ENCODE measurements around the gene NKG7.
"Not testable (repeated sequence)": the region's sequence is repeated elsewhere in the genome, so short reads cannot be mapped to it uniquely, and the experiment has no call there.

Gene NKG7, protein sequence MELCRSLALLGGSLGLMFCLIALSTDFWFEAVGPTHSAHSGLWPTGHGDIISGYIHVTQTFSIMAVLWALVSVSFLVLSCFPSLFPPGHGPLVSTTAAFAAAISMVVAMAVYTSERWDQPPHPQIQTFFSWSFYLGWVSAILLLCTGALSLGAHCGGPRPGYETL

DNA sequence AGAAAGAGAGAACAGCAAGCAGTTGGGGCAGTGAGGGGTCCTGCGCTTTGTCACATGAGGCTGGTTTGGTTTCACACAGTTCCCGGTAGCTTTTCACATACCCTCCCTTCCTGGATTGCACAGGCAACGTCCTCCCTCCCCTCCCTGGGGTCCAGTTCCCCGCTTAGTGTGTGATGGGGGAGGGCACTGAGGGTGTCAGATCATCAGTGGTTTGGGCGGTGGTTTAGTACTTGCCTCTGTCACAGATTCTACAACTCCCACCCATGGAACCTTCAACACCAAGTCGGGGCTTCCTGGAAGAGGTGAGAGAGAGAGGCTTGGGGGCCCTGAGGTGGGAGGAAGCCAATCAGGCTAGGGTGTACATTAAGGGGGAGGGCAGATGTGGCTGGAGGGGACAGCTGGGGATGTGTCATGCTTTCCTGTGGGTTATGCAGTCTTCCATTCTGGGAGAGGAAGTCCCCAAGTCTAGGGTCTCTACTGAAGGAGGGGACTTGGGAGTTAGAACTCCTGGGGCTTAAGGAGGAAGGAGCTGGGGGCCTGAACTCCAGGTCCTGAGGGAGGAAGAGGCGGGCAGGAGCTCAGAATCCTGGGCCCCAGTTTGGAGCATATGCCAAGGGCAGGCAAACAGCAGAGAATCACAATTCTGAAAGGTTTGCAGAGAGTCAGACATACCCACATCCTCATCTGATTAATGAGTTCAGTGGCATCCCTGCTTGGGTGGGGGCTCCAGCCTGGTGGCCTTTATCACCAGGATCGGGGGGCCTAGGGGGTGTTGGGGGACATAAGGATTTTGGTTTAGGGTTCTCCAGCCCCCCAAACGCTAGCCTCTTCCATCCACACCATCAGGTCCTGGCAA, at the start of gene NKG7:
TSS of gene NKG7 (minus strand) at position 6 of the 856 bp plus-strand sequence. CDS start 119 bp downstream, outside the sequence.
- DNase-seq = no peak

DNA sequence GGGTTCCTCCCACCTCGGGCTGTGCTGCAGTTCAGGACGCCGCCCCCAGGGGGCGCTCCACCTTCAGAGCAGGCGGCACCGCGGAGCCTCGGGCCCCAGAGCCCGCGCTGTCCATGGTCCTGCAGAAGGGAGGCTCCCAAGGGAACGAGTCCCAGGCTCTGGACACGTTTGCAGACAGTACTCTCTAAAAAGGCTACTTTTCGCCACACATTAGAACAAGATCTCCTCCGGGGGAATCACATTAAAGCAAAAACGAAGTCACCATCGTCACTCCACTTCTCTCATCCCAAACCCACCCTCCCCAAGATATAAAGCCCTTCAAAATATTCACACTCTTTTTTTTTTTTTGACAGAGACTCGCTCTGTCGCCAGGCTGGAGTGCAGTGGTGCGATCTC, 49.6 kb upstream of the NKG7 start:
- DNase-seq = peak; percentile 36

DNA sequence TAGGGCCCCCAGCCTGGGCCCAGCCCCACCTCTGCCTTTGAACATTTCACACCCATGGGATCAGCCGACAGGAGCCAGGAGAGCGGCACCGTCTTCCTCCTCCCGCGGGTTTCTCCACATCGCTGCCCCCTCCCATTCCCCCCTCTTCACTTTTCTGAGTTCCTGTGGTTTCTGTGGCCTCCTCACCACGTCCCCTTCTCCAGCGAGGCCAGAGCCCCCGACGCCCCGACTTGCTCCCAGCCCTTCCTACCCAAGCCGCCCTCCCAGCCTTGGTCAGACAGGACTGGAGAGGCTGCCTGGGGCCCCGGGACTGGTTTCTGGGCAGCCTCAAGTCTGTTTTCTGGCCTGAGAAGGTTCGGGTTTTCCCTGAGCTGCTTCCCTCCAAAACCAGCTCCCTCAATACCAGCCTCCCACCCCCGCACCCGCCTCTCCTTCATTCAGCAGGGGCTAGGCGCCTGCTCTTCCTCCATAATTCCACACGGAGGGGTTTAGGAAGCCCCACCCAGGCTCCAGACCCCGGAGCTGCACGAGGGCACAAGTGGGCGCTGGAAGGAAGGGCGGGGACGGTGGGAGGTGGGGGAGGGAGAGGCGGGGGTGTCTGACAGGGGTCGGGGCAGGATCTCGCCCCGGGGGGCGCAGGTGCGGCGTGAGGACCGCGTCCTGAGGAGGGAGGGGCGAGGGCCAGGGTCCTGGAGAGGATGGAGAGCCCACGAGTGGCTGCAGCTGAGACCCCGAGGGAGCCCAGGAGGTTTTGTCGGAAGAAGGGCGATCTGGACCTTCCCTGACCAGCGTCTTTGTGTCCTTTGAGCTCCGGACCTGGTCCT, 49.0 kb upstream of the NKG7 start:
- DNase-seq = no peak

DNA sequence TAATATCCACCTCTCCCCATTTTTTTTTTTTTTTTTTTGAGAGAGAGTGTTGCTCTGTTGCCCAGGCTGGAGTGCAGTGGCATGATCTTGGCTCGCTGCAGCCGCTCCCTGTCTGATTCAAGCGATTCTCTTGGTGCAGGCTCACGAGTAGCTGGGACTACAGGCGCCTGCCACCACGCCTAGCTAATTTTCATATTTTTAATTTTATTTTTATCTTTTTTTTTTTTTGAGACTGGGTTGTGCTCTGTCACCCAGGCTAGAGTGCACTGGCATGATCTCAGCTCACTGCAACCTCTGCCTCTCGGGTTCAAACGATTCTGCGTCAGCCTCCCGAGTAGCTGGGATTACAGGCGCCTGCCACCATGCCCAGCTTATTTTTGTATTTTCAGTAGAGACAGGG, 48.1 kb upstream of the NKG7 start:
- not testable (repeated sequence) for DNase-seq

DNA sequence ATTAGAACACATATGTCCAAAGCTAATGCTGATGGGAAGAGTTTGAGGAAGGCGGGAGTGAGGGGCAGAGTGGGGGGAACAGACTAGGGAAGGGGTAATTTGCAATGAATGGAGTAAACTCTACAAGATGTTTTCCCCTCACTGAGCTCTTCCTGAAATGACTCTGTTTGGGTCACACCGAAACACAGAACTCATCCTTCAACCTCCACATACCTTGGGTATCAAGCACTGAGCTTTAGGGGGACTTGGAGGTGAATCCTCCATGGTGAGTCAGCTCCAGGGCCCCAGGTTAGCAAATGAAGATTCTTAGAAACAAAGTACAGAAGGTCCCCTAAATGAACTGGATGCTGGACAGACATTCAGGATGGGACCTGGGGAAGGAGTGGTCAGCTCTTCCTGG, 46.3 kb upstream of the NKG7 start:
- DNase-seq = no peak

DNA sequence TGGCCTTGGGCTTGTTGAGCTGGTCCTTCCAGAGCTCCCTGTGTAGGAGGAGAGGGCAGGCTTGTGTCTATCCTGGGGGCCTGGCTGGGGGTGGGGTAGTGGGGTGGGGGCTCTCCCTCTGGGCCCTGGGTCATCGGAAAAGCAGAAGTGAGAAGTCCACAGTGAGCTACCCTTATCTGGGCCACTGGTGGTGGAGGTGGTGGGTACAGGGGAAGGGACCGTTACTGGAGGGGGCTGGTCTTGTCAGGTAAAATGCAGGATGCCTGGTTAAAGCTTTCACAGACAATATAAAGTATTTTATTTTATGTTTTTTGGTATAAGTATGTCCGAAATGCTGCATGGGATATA, 45.3 kb upstream of the NKG7 start:
- DNase-seq = no peak

DNA sequence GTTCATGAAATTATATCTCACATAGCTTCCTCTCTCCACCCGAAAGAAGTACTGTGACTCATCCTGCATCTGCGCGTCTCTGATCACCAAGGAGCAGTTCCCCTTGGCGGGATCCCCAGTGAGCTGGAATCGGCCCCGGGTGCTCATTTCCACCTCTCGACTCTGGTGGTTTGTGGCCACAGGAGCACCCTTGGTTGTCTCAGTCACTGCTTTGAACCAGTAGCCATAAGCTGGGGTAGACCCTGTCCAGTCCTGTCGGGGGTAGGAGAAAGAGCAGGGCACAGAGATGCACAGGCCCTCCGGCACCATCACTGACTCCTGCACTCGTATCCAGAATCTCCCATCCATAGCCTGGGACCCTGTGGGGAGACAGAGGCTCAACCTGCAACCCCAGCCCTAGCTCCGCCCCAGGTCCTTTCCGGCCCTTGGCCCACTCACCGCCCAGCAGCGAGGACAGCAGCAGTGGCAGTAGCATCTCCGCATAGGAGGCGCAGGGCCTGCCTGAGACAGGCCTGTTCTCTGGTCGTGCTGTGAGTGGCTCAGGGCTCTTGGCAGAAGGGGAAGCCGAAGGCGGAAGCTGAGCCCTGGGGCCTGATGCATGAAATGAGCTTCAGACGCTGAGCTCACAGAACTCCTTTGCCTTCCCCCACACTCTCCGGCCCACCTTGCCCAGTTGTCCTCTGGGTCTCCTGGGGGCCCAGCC, 44.8 kb upstream of the NKG7 start, which contains the start of gene SIGLEC10:
TSS of gene SIGLEC10 (minus strand) at position 536 of the 703 bp plus-strand sequence. CDS start at position 475, 61 bp downstream.
- no peak for DNase-seq

DNA sequence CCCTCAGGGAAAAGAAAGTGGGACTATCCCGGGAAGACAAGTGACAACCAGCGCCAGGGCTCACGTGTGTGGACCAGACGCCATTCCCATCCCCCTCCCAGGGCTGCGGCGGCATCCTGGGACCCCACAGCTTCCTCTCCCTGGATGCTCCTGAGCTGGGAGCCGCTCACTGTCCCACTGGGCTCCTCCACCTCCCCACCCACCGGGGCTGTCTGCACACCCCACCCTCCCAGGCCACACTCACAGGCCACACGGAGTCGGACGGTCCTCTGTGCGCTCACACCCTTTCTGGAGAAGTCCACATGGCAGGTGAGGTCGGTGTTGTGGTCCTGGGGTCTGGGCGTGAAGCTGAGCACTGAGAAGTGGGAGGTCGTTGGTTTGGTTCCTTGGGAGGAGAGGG, 44.0 kb upstream of the NKG7 start:
- DNase-seq = not testable (repeated sequence)

DNA sequence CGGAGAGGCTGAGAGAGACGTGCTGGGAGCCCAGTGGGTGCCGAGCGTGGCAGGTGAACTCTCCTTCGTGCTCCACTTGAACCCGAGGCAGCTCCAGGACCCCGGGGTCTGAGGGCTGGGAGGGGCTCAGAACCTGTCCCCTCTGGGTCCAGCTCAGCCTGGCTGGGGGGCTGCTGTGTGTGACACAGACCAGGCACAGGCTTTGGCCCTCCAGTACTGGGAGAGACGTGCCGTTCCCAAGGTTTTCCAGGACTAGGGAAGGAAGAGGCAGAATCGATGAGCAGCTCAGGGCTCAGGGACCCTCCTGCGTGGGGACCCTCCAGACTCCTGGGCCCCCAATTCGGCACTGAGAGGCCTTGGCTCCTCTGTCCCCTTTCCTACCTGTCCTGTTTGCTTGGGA, 42.7 kb upstream of the NKG7 start:
- no peak for DNase-seq

DNA sequence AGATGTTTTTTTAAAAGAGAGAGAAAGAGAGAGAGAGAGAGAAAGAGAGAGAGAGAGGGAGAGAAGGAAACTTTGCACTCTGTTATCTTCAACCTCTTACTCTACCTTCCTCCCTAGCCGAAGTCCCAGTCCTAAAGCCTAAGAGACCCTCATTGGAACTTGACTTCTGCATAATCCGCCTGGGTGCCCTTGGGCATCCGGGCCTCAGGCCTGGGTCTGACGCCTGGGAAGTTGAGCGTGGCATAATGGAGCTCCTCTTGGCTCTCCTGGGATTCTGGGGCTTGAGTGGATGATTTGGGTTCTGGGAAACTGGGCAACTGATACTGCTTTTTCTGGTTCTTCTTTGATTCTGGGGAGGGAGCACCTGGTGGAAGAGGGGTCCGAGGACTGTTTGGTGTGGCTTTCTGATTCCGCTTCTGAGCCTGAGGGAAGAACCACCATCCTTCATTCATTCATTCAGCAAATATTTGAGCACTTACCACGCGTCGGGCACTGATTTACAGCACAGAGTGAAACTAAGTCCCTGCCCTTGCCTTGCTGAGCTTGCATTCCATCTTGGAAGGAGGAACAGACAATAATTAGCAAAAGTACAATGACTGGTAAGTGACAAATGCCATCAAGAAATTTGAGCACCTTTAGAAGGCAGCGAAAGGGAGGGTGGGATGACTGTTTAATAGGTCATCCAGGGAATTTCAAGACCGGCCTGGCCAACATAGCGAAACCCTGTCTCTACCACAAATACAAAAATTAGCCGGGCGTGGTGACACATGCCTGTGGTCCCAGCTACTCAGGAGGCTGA, 38.7 kb upstream of the NKG7 start:
- no peak for DNase-seq

DNA sequence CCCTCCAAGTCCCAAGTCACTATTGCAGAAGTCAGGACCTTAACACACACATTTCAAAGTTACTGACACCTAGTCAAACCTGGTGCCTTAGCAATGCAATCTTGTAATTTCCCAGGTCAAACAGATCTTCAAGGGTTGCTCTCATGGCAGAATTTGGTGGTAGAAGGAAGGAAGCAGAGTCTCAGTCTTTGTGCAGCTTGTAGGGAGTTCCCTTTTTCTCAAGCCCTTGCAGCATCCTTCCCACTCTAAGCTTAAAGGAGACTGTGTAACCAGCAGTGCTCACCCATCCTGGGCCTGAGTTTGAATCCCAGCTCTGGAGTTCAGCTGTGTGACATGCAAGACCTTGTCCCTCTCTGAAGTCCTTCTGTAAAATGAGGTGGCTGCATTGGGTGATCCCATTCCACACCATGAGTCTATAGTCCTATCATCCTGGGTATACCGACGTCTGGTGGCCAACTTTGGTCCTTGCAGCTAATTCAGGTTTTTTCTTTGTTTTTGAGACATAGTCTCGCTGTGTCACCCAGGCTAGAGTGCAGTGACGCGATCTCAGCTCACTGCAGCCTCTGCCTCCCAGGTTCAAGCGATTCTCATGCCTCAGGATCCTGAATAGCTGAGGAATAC, 35.2 kb upstream of the NKG7 start:
- no peak for DNase-seq

DNA sequence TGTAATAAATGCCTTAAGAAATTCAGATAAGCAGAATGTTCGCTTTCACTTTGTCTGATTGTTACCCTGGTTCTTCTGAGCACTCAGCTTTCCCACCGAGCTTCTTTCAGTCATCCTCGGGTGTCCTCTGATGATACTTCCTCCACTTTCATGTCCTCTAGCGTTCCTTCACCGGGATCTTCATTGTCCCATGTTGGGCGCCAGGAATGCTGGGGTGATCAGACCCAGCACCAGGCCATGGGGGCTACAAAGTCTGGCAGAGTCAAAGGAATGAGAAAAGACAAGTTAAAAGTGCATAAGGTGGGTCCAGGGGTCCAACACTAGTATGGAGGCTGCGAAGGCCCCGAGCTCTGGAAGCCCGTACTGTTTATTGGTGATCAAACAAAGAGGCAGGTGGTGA, 29.7 kb upstream of the NKG7 start:
- DNase-seq = no peak

DNA sequence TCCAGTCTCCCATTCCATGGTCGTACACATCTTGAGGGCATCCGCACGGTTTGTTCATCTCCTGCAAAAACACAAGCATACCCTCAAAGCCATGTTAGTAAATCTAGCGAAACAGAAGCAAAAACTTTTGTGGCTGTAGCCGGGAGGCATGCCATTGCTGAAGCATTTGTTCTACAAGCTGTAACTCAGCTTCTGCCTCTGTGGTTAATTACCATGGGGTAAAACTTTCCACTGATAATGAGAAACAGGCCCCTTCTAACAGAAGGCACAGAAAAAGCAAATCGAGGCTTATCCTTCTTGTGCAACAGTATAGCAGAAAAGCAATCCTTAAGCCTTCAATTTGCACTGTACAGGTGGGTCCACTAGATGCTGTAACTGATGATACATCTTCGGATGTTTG, 27.5 kb upstream of the NKG7 start:
- not testable (repeated sequence) for DNase-seq

DNA sequence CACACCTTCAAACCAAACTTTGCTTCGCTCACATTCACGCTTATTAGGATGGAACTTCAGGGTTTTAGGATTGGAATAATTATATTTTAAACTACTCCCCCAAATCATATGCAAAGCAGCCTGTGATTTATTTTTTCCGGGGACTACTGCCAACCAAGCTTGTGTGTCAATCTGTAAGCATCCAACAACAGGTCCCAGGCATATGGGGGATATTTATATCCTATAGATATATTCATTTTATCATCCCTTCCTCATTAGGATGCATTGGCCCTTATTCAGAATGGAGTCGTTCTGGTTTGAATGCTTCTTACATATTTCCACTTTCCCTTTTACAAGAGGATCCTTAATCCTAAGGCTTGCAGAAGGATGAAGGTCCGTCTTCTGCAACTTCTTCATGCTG, 26.8 kb upstream of the NKG7 start:
- DNase-seq = no peak

DNA sequence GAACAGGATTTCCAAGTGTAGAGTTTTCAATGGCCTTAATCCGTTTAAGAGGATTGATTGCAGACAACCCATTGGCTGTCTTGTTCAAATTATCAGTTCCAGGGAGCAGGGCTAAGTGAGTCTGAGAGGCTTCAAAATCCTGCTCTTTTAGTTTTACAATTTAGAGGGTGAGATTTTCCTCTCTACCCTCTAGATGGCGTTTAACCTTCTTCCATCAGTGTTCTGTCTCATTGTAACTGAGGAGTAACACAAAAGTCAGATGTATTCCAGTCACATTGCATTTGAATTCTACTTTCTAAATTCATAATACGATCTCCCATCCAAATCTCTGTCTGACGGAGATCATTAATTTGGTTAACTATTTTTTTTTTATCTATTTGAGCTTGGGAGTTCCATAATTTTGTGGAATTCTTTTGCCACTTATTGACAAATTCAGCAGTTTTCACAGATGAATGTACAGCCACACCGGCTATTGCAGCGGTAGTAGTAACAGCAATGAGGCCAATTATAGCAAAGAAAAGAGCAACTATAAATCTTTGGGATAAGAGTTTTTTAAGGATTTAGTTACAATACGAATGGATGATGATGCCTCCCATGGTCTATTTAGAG, 25.7 kb upstream of the NKG7 start:
- peak; percentile 18 for DNase-seq

DNA sequence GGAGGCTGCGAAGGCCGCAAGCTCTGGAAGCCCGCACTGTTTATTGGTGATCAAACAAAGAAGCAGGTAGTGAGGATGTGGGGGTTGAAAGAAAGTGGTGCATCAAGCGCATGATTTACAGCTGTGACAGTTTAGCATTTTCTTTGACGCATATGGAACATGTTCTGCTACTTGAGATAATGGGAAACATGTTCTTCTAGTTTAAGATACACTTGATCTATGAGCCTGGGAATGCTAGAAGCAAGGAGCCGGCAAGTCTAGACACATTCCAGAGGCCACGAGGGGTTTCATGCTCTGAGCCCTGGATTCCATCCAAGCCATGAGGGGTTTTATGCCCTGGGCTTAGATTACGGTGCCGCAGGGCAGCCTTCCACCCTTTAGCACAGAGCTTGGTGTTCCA, 25.0 kb upstream of the NKG7 start:
- DNase-seq = not testable (repeated sequence)

DNA sequence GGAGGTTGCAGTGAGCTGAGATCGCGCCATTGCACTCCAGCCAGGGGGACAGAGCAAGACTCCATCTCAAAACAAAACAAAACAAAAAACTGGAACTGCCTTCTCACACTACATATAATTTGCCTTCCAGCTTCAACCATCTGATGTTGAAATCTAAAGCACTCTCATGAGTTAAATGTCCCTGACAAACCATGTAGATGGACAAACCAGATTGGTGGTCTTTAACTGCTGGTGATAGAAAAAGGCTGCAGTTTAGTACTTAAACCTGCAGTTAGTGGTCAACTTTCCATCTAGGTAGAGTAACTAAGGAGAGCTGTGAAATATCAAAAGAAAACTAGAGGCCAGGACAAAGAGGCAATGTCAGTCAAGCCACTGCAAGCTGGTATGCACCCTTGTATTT, 23.7 kb upstream of the NKG7 start:
- DNase-seq = no peak

DNA sequence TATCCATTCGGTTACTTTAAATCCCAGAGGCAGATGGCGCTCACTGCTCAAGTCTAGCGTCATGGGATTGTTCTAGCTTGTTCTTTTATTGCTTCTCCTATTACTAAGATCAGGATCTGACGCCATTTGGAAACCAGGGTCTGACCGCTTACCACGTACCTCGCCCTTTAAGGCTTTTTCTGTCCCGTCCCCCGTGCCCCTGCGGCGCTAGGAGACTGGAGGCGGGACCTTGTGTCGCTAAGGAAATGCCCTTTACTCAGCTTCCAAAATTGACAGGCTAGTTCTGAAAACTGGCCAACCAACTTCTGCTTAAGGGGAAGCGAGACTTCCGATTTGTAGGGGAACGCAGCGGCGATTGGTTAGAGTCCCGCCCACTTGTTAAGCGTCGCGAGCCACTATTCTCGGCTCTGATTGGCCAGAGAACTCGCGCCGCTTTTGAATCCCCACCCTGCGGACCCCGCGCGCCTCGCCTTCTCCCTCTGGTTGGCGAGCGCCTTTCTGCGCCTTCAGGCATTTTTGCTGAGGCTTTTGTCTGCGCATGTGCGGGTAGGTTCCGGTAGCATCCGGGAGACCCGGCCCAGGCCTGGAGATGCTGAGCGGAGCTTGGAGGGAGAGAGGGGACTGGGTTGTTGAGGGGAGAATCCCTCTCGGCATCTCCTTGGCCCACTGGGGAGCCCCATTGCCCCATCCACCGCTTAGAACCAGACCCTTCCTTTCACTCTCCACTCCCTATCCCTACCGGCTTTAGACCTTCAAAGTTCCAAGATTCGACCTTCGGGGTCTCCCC, 21.8 kb upstream of the NKG7 start:
- DNase-seq = peak; percentile 100

DNA sequence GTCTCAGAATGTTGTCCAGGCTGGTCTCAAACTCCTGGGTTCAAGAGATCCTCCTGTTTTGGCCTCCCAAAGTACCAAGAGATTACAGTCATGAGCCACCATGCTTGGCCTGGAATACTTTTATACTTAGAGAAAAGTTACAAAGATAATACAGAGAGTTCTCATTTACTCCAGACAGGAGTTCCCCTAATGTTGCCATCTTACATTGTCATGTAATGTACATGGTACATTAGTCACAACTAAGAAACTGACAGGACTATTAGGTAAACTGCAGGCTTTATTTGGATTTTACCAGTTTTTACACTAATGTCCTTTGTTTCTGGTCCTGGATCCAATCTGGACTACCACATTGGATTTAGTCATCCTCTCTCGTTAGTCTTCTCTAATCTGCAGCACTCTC, 20.2 kb upstream of the NKG7 start:
- no peak for DNase-seq

DNA sequence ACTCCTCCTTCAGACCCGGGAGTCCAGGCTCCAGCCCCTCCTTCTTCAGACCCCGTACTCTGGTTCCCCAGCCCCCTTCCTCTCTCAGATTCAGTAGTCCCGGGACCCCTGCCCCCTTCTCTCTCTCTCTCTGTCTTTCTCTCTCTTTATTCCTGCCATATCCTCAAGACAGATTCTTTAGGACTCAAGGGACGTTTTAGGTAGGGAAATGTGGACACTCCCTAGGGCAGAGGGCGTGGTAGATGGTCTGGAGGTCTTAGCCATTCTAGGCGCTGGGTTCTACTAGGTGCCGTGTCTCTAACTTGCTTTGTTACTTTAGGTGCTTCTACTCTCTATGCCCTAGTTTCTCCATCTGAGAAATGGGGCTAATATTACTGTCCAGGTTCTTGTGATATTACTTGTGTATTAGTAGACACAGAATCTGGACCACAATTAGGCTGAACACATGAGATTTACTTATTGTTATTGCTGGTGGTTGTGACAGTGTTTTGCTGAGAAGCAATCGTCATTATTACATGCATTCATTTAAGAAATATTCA, 18.7 kb upstream of the NKG7 start:
- DNase-seq = no peak
